ENCODE data around the gene CDH4.

DNA sequence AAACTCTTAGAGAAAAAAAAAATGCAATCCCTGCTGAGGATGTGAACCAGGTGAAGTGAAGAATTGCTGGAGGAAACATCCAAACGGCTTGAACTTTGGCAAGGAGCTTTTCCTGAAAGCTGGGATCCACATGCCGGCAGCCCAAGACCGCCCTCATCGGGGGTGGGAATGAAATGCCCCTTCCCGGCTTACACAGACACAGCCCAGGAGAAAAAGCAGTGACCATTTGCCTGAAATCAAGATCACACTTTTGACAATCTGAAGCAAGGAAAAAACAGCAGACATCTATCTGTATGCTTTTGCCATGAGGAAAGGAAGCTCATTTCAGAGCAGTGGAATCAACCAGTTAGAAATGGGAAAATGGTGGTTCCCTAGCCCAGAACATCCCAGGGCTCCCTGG, 559.1 kb downstream of the CDH4 start:
- TF ChIP-seq CTCF (IDR thresholded peaks at IDR 0.05 in 8 of 11, conservative IDR thresholded peaks at IDR 0.05 in 3 of 11), result no peak
- no peak for TF ChIP-seq POLR2A (IDR thresholded peaks at IDR 0.05)
- no peak for TF ChIP-seq POLR2AphosphoS5 (IDR thresholded peaks at IDR 0.05)
